Lower leg skin (tissue), 4 donors: ENCODE results near the gene CCSER1. TPM values are rescaled to one million over a fixed set of nuclear protein-coding genes. Genes with fewer than 3 reads are reported as not detected.
"Not testable (repeated sequence)": the region's sequence is repeated elsewhere in the genome, so short reads cannot be mapped to it uniquely, and the experiment has no call there.

Source experiments
- DNase-seq, 2 donors: peaks; one replicate each; pipeline ENCODE4 v3.0.0-alpha.2; 2019; ENCODE audit warnings: low spot score in 2 of 2
- H3K4me3 ChIP-seq: fragments of 200-600 bp; sonication (generic); 2 replicates; pipeline ENCODE4 v1.5.1; 2017; ENCODE audit warnings: mild to moderate bottlenecking, low read depth; ENCODE audit not compliant: poor library complexity, severe bottlenecking
- CTCF ChIP-seq, 3 donors: fragments of 450-650 bp; IDR thresholded peaks; one replicate each; pipeline ENCODE4 v1.5.1; 2016; ENCODE audit warnings: antibody characterized with exemption in 3 of 3, mild to moderate bottlenecking in 3 of 3, moderate library complexity in 2 of 3
- POLR2A ChIP-seq, 2 donors: fragments of 450-650 bp; IDR thresholded peaks; one replicate each; pipeline ENCODE4 v1.6.1; 2016 to 2017; ENCODE audit warnings: antibody characterized with exemption in 2 of 2, mild to moderate bottlenecking in 1 of 2, moderate library complexity in 1 of 2
- WGBS, 2 donors: methylation state at CpG; one replicate each; pipeline ENCODE4 v1.1.5; 2018; 5-methylcytosine and 5-hydroxymethylcytosine counted together
- intact Hi-C: fragments of 100-400 bp; cut with DNase I; formaldehyde crosslinking; loops from one replicate; pipeline ENCODE4 v1.15.0; 2023; ENCODE audit warnings: low total_unique reads
- total RNA-seq, 4 donors: library from RNA; depleted of rRNA; stranded (reverse); fragments of >200 nt; gene quantifications; one replicate each; pipeline ENCODE4 v1.1.0, GENCODE V29; 2016

Gene CCSER1
- total RNA-seq, 4 donors from 2014 or later = 6.5 to 12.1 (median 9.9) TPM

DNA sequence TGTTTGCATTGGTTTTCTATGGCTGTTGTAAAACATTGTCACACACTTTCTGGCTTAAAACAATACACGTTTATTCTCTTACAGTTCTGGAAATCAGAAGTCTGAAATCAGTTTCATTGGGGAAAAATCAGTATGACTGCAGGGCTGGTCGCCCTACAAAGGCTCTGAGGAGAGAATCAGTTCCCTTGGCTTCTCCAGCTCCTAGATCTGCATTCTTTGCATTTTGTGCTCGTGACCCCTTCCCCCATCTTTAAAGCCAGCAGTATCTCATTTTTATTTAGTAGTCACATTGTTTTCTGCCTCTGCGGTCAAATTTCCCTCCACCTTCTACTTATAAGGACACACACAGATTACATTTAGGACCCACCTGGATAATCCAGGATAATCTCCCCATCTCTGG, 1326.9 kb downstream of the CCSER1 start:
- TF ChIP-seq POLR2A (IDR thresholded peaks at IDR 0.05) = no peak
- TF ChIP-seq CTCF (IDR thresholded peaks at IDR 0.05) = no peak
- no peak overlapping the region for H3K4me3 ChIP-seq
- intact Hi-C loops = no loop called here
- WGBS, 2 donors = 71 to 78% methylated on average over 4 of the region's 4 CpGs
- DNase-seq = no peak

DNA sequence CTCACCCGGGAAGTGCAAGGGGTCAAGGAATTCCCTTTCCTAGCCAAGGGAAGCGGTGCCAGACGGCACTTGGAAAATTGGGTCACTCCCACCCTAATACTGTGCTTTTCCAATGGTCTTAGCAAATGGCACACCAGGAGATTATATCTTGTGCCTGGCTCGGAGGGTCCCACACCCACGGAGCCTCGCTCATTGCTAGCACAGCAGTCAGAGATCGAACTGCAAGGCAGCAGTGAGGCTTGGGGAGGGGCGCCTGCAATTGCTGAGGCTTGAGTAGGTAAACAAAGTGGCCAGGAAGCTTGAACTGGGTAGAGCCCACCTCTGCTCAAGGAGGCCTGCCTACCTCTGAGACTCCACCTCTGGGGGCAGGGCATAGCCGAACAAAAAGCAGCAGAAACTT, 1335.4 kb downstream of the CCSER1 start:
- 94 to 96% methylated on average over 9 of the region's 9 CpGs for WGBS, 2 donors
- H3K4me3 ChIP-seq, DNase-seq, intact Hi-C loops: not testable (repeated sequence)

- TF ChIP-seq POLR2A (IDR thresholded peaks at IDR 0.05) = no peak
- no peak for TF ChIP-seq CTCF (IDR thresholded peaks at IDR 0.05)
- H3K4me3 ChIP-seq = no peak overlapping the region
- intact Hi-C loops = no loop called here
- DNase-seq = no peak
- WGBS, 2 donors = 82 to 83% methylated on average over 2 of the region's 2 CpGs
Measured at GRCh38 chr4:91470671-91471070, 1343.5 kb downstream of the CCSER1 start.

DNA sequence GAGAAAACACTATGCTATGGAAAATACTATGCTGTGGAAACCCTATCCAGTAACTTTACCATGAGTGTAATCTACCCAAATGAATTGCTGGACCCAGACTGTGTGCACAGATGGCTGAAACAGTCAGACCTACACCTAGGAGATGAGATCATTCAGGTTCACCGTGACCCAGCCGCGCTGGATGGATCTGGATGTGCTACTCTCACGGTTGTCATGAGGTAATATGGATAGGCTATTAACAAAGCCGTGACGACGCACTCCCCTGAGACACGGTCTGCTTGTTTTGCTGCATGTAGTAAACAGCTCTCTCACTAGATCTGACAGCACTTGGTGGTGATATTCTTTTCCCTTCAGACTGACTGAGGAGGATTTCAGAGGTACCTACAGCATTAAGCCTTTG, 1344.1 kb downstream of the CCSER1 start:
- intact Hi-C loops = no loop called here
- TF ChIP-seq CTCF (IDR thresholded peaks at IDR 0.05) (no peak), POLR2A (IDR thresholded peaks at IDR 0.05) (no peak)
- H3K4me3 ChIP-seq = no peak overlapping the region
- DNase-seq = no peak
- 84 to 90% methylated on average over 8 of the region's 8 CpGs for WGBS, 2 donors

DNA sequence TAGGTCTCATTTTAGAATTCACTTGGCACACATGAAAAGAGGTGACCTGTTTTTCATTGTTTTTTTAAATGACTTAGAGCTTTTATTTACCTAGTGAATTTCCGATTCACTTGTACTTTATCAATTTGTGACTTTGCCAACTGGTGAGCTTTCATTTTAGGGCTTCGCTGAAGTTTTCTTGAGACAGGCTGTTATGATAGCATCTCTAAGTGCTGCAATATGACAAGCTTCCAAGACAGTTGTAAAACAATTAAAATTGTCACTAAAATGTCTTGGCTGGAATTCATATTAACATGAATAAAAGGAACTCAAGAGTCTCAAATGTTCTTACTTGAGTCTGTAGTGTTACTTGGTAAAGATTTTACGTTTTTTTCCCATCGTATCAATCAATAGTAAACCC, 1344.9 kb downstream of the CCSER1 start:
- intact Hi-C loops = no loop called here
- TF ChIP-seq CTCF (IDR thresholded peaks at IDR 0.05) (no peak), POLR2A (IDR thresholded peaks at IDR 0.05) (no peak)
- 48 to 52% methylated on average over 4 of the region's 4 CpGs for WGBS, 2 donors
- DNase-seq = no peak
- no peak overlapping the region for H3K4me3 ChIP-seq

DNA sequence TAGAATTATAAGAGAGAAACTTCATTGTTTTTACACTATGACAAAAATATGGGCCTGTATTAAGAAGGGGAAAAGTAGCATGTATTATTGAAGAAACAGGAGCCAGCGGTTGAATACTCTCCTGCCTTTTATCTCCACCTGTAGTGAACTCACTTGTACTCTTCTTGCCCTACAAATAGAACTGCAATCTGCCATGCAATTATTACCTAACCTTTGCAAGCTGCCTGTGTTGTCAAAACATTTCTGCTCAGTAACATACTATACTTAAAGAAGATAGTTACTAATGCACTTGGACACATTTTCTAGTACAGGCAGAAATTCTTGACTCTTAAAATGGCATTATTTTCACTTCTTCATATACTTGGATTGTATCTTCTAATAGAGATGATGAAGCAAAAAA, 1358.2 kb downstream of the CCSER1 start:
- TF ChIP-seq POLR2A (IDR thresholded peaks at IDR 0.05) = no peak
- no peak for TF ChIP-seq CTCF (IDR thresholded peaks at IDR 0.05)
- intact Hi-C loops = no loop called here
- 74 to 79% methylated on average over 1 of the region's 1 CpG for WGBS, 2 donors

More for the DNA sequence above, 1358.2 kb downstream of the CCSER1 start:
- H3K4me3 ChIP-seq = no peak overlapping the region
- DNase-seq = no peak
